Fibroblast of peridontal ligament (primary cell): ENCODE results near the gene TRAK1.

Experiments
- DNase-seq: peaks from one replicate; pipeline ENCODE4 v3.0.0-alpha.2; 2010; ENCODE audit errors: extremely low read depth

Gene TRAK1

DNA sequence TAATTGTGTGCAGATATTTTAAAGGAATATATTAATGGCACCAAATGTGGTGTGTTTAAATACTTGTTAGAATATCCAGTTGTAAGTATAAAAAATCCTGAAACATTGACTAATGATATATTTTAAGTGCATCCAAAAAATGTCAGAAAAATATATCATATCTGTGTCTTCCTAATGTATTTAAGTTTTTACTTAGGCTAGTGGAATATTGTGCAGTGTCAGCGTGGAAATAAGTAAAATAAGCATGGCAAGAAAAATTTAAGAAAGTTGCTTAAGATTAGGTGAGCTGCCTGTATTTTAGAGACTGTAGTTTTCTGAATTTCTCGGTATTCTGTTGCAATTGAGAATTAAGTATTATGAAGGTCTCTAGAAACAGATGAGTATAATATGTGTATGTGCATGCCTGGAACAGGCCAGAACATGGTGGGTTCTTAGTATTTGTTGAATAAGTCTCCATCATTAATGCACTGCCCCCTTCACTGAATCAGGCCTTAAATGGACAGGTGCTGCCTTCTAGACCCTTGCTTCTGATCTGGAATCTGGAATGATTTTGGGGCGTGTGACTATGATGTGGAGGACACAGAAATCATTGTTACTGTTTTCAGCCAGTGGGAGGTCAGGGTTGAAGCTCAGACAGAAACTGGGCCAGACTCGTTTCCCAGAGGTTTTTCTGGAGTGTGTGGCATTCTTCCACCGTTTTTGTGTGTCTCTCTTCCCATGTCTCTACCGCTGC is 86.1 kb downstream of the TRAK1 start:
- DNase-seq, result no peak

DNA sequence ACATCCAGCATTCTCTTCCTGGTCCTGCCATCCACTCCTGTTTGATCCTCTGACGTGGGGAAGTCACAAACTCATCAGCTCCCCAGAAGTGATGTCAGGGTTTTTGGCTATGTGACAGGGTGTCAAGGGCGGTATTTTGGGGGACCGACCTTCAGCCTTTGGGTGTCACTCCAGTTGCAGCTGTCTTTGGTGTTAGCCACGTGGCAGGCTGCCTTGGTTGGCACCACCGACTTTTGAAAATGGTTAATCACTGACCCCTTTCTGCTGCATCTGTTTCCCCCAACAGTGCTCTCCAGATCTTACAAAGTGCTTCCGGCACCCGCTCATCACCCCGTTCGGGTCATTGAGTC is 86.6 kb downstream of the TRAK1 start:
- no peak for DNase-seq

DNA sequence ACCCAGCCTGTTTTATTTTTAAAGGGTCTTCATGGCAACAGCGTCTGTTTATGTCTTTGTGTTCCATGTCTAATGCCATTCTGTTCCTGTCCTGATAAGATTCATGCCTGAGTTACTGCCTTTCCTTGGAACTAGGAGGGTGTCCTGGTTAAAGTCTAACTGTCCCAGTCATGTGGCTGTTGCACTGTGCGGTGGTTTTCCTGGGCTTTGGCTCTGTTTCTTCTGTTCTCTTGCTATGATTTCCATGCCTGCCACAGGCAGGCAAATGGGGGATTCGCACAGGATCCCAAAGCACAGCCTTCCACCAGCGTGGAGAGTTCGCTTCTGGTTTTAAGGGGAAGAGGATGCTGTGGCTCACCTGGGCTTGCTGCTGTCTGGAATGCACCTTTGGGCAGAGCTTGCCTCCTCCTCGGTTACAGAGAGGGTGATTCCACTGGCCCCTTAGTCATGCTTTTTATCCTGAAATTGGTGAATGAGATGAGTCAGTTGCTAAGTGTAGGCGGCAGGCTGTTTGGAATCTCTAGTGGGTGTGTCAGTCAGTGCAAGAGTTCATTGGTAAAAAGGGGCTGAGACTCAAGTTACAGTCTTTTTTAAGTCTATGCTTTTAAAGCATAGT is 88.1 kb downstream of the TRAK1 start:
- DNase-seq, result peak; percentile 87

DNA sequence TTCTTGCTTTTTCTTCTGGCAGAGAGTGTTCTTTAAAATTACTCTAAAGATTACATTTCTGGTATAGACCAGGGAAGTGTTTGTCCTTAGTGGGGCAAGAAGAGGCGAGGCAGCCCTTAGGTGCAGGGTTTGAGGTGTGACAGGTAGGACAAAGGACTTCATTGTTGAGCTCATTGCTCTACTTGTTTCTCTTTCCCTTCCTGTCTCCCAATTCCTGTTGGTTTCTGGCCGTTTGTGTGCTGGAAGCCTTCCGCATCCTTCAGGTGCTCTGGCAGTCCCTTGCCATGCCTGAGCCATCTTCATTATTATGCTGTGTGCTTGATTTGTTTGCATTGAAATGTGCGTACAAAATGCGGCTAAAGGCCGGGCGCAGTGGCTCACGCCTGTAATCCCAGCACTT is 89.7 kb downstream of the TRAK1 start:
- no peak for DNase-seq

DNA sequence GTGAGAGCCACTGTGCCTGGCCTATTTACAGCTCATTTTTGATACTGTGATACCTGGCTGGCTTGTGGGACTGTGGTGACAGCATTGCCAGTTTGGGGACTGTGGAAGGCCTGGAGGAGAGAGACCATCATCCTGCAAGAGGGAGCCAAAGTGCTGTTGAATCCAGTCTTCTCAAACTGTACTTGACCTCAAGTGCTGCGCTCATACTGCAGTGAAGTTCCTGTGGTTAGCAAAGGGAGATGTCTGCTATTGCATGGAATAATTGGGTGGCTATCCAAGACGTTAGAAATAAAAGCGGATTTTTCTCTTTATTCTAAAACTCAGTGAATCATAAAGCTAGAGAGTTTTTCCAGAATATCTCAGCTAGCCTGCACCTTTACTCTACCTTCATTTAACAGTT is 91.4 kb downstream of the TRAK1 start:
- peak; percentile 78 for DNase-seq

DNA sequence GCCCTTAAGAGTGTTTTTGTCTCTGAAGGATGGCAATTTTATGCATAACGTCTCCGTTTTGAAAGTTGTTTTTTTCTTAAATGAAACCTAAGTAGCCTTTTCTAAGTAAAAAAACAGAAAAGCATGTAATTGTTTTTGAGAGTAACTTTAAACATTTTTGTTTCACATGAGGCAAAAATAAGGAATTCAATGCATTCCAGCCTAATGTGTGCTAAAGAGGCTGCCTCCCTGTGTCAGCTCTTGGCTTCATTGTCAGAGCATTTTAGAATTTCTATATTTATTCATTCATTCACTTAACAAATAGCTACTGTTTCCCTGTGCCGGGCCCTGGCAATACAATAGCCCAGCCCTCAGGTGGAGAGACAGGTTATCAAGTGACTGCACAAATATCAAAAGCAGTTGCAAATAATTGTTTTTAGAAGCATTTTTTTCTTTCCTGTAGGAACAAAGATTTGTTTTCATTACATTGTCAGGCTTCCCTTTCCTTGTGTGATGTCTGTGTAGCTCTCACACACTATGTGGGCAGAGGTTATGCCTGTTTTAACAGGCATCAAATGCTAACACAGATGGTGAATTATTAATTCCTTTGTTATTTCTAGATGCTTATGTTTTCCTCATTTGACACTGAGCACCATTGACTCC is 93.0 kb downstream of the TRAK1 start:
- peak; percentile 51 for DNase-seq

DNA sequence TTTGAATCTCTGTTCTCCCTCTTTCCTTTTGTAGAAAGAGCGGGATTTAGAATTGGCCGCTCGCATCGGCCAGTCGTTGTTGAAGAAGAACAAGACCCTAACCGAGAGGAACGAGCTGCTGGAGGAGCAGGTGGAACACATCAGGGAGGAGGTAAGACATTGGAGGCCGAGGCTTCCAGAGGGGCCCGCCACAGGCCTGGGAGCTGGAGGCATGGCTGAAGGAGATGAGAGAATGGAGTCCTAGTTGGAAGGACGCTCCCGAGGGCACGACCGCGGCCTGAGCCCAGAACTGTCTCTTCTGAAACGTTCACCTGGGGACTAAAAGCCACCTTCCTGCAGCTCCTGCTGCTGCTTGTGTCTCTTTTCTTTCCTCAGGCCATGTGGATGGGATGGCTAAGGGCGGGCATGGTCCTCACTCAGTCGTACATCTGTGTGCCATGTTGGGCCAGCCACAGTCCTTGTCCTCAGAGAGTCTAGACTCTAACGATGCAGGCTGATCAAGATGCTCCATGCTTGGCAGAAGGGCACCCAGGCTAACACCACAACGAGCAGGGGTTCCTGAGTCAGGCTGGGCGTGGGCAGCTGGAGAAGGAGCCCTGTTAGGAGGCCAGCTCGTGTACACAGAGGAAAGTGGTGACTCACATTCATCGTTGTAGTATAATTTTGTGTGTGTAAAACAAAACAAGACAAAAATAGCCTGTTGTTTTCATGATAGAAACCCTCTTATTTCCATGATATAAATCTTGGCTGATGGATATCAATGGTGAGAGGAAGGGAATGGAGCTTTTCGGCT is 93.7 kb downstream of the TRAK1 start:
- no peak for DNase-seq

DNA sequence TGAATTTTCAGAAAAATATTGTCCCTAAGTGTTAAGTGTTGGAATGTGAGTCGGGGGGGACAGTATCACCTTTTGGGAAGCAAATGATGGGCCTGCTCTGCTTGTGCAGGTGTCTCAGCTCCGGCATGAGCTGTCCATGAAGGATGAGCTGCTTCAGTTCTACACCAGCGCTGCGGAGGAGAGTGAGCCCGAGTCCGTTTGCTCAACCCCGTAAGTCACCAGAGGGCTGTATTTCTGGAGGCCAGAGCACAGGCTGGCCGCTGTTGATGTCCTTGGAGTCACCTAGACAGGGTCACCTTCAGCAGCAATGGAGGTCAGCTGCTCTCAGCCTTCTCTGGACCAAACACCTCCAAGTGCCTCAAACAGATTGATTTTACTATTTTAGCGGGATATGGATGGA is 96.8 kb downstream of the TRAK1 start:
- DNase-seq, result no peak

DNA sequence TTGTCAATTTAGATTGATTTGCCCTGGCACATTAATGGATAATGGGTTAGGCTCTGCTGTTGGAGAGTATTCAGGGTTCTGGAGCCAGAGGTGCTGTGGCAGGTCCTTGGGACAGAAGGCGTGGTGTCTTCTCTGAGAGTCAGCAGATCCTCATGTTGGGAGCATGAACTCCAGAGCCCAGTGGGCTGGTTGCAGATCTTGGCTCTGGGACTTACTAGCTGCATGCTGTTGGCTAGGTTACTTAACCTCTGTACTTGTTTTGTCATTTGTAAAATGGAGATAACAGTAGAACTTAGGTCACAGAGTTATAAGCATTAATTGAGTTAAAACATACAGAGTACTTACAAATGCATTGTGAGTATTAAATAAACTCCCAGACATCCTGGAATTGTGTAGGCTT is 97.2 kb downstream of the TRAK1 start:
- no peak for DNase-seq

DNA sequence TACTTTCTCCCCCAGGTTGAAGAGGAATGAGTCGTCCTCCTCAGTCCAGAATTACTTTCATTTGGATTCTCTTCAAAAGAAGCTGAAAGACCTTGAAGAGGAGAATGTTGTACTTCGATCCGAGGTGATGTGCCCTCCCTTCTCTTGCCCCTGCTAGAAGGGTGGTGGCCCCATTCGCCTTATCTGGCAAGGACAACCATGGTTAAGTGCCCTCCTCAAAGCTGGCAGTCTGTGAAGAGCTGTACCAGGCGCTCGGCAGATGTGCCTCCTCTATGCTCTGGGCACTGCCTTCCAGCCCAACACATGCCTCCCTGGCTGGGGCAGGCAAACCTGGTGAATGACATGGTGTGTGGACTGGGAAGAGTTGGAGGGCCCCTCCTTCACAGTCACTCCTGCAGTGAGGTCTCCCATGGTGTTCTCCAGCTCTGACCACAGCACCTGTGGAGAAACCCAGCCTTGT is 97.9 kb downstream of the TRAK1 start:
- DNase-seq, result no peak

DNA sequence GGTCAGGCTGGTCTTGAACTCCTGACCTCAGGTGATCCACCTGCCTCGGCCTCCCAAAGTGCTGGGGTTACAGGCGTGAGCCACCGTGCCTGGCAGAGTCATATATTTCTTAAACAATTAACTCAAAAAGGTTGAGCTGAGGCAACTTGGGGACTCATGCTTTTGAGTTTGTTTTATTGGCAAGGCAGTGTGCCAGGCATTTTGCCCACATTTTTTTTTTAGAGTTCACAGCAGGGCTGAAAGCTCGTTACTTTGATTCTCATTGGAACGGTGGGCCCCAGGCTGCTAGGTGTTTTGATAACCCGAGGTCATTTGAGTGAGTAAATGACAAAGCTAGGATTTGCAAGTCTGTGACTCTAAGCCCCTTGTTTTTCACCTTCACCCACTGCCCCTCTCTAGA is 98.6 kb downstream of the TRAK1 start:
- no peak for DNase-seq

DNA sequence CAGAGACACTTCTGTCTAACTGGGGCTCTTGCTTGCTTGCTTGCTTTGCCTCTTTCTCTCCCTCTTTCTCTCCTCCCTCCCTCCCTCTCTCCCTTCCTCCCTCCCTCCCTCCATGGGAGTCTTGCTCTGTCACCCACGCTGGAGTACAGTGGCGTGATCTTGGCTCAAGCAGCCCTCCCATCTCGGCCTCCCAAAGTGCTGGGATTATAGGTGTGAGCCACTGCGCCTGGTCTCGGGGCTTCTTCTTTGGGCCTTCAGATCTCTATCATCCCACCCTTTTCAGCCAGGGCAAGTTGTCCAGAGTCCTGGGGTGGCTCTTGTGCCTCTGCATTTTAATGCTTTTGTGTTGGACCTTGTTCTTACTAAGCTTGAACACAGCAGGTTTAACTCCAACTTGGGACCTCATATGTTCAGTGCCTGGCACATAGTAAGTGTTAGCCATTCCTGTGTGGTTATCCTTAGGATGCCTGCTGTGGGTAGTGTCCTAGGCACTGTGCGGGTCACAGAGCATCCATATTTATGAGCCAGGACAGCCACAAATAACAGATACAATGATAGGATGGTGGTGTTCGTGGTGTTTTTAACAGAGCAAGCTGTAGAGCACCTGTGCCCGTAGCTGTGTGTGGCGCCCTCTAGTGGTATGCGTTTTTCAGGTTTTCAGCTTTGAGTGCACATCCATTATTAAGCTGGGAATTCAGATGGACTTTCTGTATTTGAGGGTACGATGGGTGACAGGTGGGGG is 99.7 kb downstream of the TRAK1 start:
- peak; percentile 67 for DNase-seq

DNA sequence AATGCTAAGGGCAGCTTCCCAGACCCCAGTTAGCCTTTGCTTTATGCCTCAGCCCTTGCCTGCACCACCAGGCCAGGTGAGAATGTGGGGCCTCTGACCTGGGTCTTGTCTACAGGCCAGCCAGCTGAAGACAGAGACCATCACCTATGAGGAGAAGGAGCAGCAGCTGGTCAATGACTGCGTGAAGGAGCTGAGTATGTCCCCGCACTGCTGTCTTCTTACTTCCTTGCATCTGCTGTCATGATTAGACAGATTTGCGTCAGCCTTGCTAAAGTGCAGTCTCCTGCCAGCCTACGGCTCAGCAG is 100.2 kb downstream of the TRAK1 start:
- no peak for DNase-seq

DNA sequence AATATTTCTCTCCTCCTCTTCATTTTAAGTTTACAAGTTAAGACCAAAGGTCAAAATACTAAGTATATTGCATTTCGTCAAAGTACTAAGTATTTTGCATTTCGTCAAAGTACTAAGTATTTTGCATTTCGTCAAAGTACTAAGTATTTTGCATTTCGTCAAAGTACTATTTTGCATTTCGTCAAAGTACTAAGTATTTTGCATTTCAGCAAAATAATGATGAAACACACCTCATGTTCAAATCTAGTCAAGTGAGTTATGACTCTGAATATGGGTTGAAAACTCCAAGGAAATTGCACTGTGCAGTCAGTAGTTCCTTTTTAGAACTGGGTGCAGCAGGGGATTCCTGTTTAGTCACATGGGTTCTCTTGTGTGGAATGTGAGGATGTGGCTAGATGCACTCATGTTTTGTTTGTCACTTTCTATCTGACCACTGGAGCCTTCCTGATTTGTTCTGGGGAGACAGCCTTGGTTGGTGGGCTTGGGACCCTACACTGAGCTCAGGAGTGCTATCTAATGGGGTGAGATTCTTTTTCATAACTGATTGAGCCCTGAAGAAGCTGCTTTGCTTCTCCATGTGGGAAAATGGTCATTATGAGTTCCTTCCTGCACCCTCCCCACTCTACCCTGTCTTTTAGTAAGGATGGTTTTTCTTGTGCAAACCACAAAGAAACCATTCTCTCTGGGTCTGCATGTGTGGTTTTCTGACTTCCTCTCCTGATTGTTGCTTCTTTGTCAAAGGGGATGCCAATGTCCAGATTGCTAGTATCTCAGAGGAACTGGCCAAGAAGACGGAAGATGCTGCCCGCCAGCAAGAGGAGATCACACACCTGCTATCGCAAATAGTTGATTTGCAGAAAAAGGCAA is 101.4 kb downstream of the TRAK1 start:
- DNase-seq, result no peak

DNA sequence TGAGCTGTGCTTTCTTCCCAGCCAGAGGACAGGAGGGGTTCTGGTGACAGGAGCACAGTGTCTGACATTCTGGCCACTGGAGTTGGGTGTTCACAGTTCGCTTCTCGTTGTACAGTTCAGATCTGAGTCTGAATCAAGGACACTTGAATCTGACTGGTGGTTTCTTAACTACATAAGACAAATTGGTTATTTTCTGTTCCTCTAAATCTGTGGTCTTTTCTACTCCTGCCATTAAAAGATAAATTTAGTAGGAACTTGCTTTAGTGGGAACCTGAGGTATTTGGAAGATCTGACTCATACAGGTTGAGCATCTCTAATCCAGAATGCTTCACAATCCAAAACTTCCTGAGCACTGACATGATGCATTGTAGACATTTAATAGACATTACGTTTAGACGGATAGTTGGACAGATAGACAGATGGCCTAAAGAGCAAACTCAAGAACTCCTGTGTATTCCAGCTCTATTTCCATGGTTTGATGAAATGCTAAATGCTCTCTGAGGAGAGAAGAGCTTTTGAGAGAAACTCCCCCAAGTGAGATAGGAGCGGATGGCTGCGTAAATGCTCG is 103.9 kb downstream of the TRAK1 start:
- no peak for DNase-seq

DNA sequence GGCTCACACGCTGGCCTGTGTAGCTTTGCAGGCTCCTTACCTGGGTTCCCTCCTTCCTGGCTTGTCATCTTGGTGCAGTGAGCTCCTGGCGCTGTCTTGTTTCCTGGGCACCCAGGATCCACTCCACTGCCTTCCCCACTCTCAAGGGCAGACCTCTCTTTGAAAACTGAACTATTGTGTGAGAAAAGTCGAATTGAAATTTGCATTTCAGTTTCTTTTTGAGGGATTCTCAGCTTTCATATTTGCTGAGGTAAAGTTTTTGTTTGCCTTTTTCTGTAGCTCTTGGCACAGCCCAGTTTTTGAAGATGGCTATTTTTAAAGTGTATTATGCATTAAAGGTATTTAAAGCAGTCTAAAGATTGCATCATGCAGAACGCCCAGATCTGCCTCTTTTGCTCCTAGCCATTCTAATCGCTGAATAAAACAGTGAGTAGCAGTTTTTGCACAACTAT is 104.7 kb downstream of the TRAK1 start:
- no peak for DNase-seq

DNA sequence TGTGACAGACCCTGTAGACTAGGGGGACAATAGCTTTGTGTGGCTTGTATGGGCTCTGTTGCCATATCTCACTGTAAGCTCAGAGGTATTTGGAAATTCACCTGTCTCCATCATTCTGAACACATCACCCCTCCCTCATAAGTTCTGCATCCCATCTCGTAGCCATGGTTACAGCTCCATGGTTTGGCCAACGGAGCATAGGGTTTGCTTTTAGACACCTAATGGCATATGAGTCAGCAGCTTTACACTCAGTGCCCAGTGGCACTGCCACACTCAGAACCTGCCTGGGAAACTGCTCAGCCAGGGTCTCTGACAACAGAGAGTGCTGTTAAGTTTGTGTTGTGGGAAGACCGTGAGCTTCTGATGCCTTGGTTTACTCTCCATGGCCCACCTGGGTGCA is 107.6 kb downstream of the TRAK1 start:
- no peak for DNase-seq

DNA sequence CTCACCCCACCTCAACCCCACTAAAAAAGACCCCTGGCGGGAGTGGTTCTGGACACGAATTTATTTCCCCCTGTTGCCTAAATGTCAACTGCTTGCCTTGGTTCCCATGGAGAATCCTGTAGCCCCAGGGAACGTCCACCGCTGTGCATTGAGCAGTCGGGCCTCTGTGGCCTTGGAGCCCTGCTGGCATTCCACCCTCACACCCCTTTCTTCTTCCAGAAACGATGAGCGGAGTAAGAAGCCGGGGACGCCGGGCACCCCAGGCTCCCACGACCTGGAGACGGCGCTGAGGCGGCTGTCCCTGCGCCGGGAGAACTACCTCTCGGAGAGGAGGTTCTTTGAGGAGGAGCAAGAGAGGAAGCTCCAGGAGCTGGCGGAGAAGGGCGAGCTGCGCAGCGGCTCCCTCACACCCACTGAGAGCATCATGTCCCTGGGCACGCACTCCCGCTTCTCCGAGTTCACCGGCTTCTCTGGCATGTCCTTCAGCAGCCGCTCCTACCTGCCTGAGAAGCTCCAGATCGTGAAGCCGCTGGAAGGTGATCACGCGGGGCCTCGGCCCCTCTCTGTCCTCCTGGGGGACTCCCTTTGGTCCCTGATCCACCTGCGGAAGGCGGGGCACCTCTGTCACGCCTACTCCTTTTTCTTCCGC is 111.2 kb downstream of the TRAK1 start:
- no peak for DNase-seq

DNA sequence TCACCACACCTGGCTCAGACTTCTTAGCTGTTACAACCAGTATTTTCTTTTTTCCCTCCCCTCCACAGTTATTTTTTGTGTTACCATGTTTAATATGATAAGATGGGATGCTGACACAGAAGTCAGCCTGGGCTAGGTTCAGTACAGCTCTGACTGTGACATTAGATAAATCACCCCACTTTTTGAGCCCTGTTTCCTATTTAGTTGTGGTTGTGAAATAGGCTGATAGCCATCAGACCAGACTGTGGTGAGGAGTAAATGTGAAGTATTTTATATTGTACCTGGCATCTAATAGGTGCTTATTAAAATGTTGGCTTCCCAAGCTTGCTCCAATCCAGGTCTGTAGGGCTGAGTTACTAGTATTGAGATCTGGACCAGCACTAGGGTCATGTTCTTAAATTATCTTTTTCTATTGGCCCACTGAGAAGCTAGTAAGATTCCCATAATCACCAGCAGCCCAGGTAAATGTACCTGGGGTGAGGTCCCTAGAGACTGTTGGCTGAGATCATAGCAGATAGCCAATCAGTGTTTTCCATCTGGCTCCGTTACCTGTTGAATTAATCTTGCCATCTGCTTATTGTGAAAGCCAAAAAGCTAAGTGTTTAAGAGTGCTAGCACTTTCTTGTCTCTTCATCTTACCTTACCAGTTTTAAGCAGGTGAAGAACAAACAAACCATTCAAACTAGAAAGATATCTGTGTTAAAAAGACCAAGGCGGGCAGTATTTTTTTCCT is 113.9 kb downstream of the TRAK1 start:
- DNase-seq, result no peak
